Lower lobe of right lung (tissue), 2 donors: Measurements from ENCODE around the gene MRPL27. TPM values are rescaled to one million over a fixed set of nuclear protein-coding genes. Genes with fewer than 3 reads are reported as not detected.

Experiments used
- ATAC-seq, 2 donors: fragments of 200-7000 bp; cut with Tn5 transposase; one replicate each; pipeline ENCODE4 v1.9.1; 2020 to 2022; ENCODE audit warnings: mild to moderate bottlenecking in 2 of 2, moderate library complexity in 2 of 2
- DNase-seq: peaks from one replicate; pipeline ENCODE4 v3.0.0-alpha.2; 2020
- H3K27ac ChIP-seq: fragments of 200-600 bp; one replicate; pipeline ENCODE4 v1.8.0; 2022
- H3K27me3 ChIP-seq: fragments of 200-600 bp; one replicate; pipeline ENCODE4 v1.8.0; 2022; ENCODE audit warnings: low read depth
- H3K36me3 ChIP-seq: fragments of 200-600 bp; one replicate; pipeline ENCODE4 v1.8.0; 2022; ENCODE audit warnings: mild to moderate bottlenecking
- H3K4me1 ChIP-seq: fragments of 200-600 bp; one replicate; pipeline ENCODE4 v1.8.0; 2022
- H3K4me3 ChIP-seq: fragments of 200-600 bp; one replicate; pipeline ENCODE4 v1.8.0; 2022; ENCODE audit warnings: mild to moderate bottlenecking
- H3K9me3 ChIP-seq: fragments of 200-600 bp; one replicate; pipeline ENCODE4 v1.8.0; 2022
- CTCF ChIP-seq: fragments of 200-600 bp; IDR thresholded peaks from one replicate; pipeline ENCODE4 v1.8.0; 2022; ENCODE audit warnings: antibody characterized with exemption, mild to moderate bottlenecking
- intact Hi-C: fragments of 100-400 bp; cut with DNase I; formaldehyde crosslinking; loops from one replicate; pipeline ENCODE4 v1.11.0; 2022
- total RNA-seq: library from RNA; stranded (reverse); fragmentation: NEBNext Ultra II Directional; extraction: Animal tissue kit (Norgen Biotek cat#: 25700); gene quantifications from one replicate; pipeline ENCODE4 v1.2.1, GENCODE V29; 2021
- donor health status: DM: no; HTN: yes; CAD: no; lungs with severe emphysema.

The MRPL27 gene
- total RNA-seq, 1 donor from 2014 or later: 43.9 TPM

GRCh38 chr17:50381920-50382319 is 8.9 kb upstream of the MRPL27 start:
- no peak for ATAC-seq
- no peak overlapping the region for H3K4me3 ChIP-seq
- no peak for DNase-seq
- intact Hi-C loops: no loop called here
- TF ChIP-seq CTCF: no peak
- H3K27me3 ChIP-seq: no peaks in the 10 kb centered on the region
- no peaks in the 10 kb centered on the region for H3K4me1 ChIP-seq
- H3K9me3 ChIP-seq: no peaks in the 10 kb centered on the region
- no peak overlapping the region for H3K27ac ChIP-seq
- peaks cover 71% of the 10 kb centered on the region for H3K36me3 ChIP-seq

GRCh38 chr17:50381260-50381815 is 8.4 kb upstream of the MRPL27 start:
- Histone ChIP-seq H3K27me3 (no peaks in the 10 kb centered on the region), H3K9me3 (no peaks in the 10 kb centered on the region), H3K4me1 (no peaks in the 10 kb centered on the region), H3K27ac (no peak overlapping the region), H3K36me3 (peaks cover 65% of the 10 kb centered on the region), H3K4me3 (no peak overlapping the region)
- intact Hi-C loops: no loop called here
- TF ChIP-seq CTCF: no peak
- no peak for ATAC-seq
- no peak for DNase-seq

- DNase-seq (no peak), ATAC-seq (peak in 1 of 2 donors; percentile 18)
- Histone ChIP-seq H3K27me3 (no peaks in the 10 kb centered on the region), H3K4me1 (no peaks in the 10 kb centered on the region), H3K36me3 (peaks cover 58% of the 10 kb centered on the region), H3K27ac (no peak overlapping the region), H3K9me3 (no peaks in the 10 kb centered on the region), H3K4me3 (no peak overlapping the region)
- no peak for TF ChIP-seq CTCF
- intact Hi-C loops: no loop called here
These were observed 7.6 kb upstream of the MRPL27 start for GRCh38 chr17:50380369-50381259.

GRCh38 chr17:50379351-50380132 is 6.6 kb upstream of the MRPL27 start:
- no peak overlapping the region for H3K4me3 ChIP-seq
- intact Hi-C loops: no loop called here
- DNase-seq: no peak

More at GRCh38 chr17:50379351-50380132, 6.6 kb upstream of the MRPL27 start:
- no peak for ATAC-seq
- H3K9me3 ChIP-seq: no peaks in the 10 kb centered on the region
- H3K36me3 ChIP-seq: peaks cover 47% of the 10 kb centered on the region
- no peak overlapping the region for H3K27ac ChIP-seq
- H3K27me3 ChIP-seq: no peaks in the 10 kb centered on the region
- no peaks in the 10 kb centered on the region for H3K4me1 ChIP-seq
- no peak for TF ChIP-seq CTCF
